BE2C (cell line): ENCODE data around the gene ZNF583.

Experiments used
- DNase-seq: peaks from one replicate; pipeline ENCODE4 v3.0.0-alpha.2; 2020
- H3K27me3 ChIP-seq: fragments of 250-450 bp; sonication (Bioruptor Pico); 2 replicates; pipeline ENCODE4 v1.5.1; 2020; ENCODE audit warnings: mild to moderate bottlenecking
- H3K36me3 ChIP-seq: fragments of 250-450 bp; sonication (Bioruptor Pico); 2 replicates; pipeline ENCODE4 v1.5.1; 2020; ENCODE audit warnings: mild to moderate bottlenecking
- H3K4me1 ChIP-seq: fragments of 250-450 bp; sonication (Bioruptor Pico); 2 replicates; pipeline ENCODE4 v1.5.1; 2020
- H3K4me3 ChIP-seq: 2 replicates; pipeline ENCODE4 v1.5.1; 2011; ENCODE audit warnings: low read depth, low read length
- H3K9me3 ChIP-seq: fragments of 250-450 bp; sonication (Bioruptor Pico); 2 replicates; pipeline ENCODE4 v1.5.1; 2020
- CTCF ChIP-seq: IDR thresholded peaks from 2 replicates; pipeline ENCODE4 v1.5.1; 2012; ENCODE audit warnings: mild to moderate bottlenecking, low read depth, low read length

ZNF583 gene

DNA sequence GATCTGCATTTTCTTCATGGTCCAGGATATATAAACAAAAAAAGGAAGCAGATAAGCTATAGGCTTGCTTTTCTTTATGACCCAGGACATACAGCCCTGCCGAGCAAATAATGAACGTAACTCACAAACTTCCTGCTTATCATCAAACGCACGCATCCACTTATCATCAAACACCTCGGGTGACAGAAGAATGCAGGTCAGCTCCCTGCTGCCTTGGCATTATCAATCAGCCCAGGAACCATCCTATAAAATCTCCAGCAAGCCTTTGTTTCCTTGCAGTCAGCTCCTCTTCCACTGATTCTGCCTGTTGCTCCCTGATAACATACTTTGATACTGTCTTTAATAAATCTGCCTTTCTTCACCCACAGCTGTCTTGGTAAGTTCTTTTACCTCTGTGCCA, 5.3 kb upstream of the ZNF583 start:
- H3K27me3 ChIP-seq, result no peaks in the 10 kb centered on the region
- H3K4me1 ChIP-seq, result no peaks in the 10 kb centered on the region
- H3K4me3 ChIP-seq, result no peak overlapping the region
- no peaks in the 10 kb centered on the region; the same call in 1 of the 2 replicates for H3K36me3 ChIP-seq
- TF ChIP-seq CTCF, result no peak
- DNase-seq, result no peak
- H3K9me3 ChIP-seq, result no peaks in the 10 kb centered on the region; the same call in 1 of the 2 replicates

- H3K27me3 ChIP-seq, result no peaks in the 10 kb centered on the region
- DNase-seq, result no peak
- no peaks in the 10 kb centered on the region for H3K9me3 ChIP-seq
- H3K4me3 ChIP-seq, result no peak overlapping the region
- H3K36me3 ChIP-seq, result no peaks in the 10 kb centered on the region; the same call in 1 of the 2 replicates
- TF ChIP-seq CTCF, result no peak
- H3K4me1 ChIP-seq, result no peaks in the 10 kb centered on the region
Observed at GRCh38 chr19:56400485-56400884, 3.6 kb upstream of the ZNF583 start.

- H3K9me3 ChIP-seq, result no peaks in the 10 kb centered on the region
- DNase-seq, result no peak
- no peaks in the 10 kb centered on the region for H3K4me1 ChIP-seq
- peak overlapping the region; percentile 72 for H3K4me3 ChIP-seq
- H3K36me3 ChIP-seq, result peaks cover 5% of the 10 kb centered on the region; the same call in 1 of the 2 replicates
- H3K27me3 ChIP-seq, result no peaks in the 10 kb centered on the region
- no peak for TF ChIP-seq CTCF
Observed at GRCh38 chr19:56403261-56403660, 871 bp upstream of the ZNF583 start.

GRCh38 chr19:56404705-56405056, 549 bp downstream of the ZNF583 start:
- no peaks in the 10 kb centered on the region for H3K4me1 ChIP-seq
- DNase-seq, result no peak
- peak overlapping the region; percentile 72 for H3K4me3 ChIP-seq
- no peaks in the 10 kb centered on the region for H3K9me3 ChIP-seq
- TF ChIP-seq CTCF, result no peak
- H3K36me3 ChIP-seq, result peaks cover 16% of the 10 kb centered on the region
- H3K27me3 ChIP-seq, result no peaks in the 10 kb centered on the region

GRCh38 chr19:56405062-56405461, 930 bp downstream of the ZNF583 start:
- H3K36me3 ChIP-seq, result peaks cover 20% of the 10 kb centered on the region
- H3K9me3 ChIP-seq, result no peaks in the 10 kb centered on the region
- H3K4me1 ChIP-seq, result no peaks in the 10 kb centered on the region
- no peak for DNase-seq
- no peaks in the 10 kb centered on the region for H3K27me3 ChIP-seq
- peak overlapping the region; percentile 72 for H3K4me3 ChIP-seq
- no peak for TF ChIP-seq CTCF

DNA sequence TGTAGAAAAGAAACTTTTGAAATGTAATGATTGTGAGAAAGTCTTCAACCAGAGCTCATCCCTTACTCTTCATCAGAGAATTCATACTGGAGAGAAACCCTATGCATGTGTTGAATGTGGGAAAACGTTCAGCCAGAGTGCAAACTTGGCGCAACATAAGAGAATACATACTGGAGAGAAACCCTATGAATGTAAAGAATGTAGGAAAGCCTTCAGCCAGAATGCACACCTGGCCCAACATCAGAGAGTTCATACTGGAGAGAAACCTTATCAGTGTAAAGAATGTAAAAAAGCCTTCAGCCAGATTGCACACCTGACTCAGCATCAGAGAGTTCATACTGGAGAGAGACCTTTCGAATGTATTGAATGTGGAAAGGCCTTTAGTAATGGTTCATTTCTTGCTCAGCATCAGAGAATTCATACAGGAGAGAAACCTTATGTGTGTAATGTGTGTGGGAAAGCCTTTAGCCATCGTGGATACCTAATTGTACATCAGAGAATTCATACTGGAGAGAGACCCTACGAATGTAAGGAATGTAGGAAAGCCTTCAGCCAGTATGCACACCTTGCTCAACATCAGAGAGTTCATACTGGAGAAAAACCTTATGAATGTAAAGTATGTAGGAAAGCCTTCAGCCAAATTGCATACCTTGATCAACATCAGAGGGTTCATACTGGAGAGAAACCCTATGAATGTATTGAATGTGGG, 19.3 kb downstream of the ZNF583 start:
- peaks cover 14% of the 10 kb centered on the region for H3K36me3 ChIP-seq
- DNase-seq, result no peak
- H3K27me3 ChIP-seq, result no peaks in the 10 kb centered on the region
- H3K4me3 ChIP-seq, result no peak overlapping the region
- no peak for TF ChIP-seq CTCF
- no peaks in the 10 kb centered on the region for H3K4me1 ChIP-seq
- peaks cover 16% of the 10 kb centered on the region for H3K9me3 ChIP-seq
